ENCODE data around the gene RAVER2.
"Not testable (repeated sequence)": the region's sequence is repeated elsewhere in the genome, so short reads cannot be mapped to it uniquely, and the experiment has no call there.

The RAVER2 gene

GRCh38 chr1:64809309-64809708 is 64.4 kb downstream of the RAVER2 start:
- no peak for TF ChIP-seq CTCF (IDR thresholded peaks at IDR 0.05; ENCODE audit: insufficient read depth, low read depth, low read length, missing control alignments)
- no peak for DNase-seq (ENCODE audit: low read depth)

GRCh38 chr1:64810001-64810400 is 65.1 kb downstream of the RAVER2 start:
- no peak overlapping the region for H3K4me3 ChIP-seq (ENCODE audit: low read length)
- no peak for TF ChIP-seq CTCF (IDR thresholded peaks at IDR 0.05; ENCODE audit: insufficient read depth, low read depth, low read length, missing control alignments)
- DNase-seq (ENCODE audit: low read depth), result no peak

More at GRCh38 chr1:64809309-64809708, 64.4 kb downstream of the RAVER2 start:
- H3K4me3 ChIP-seq (ENCODE audit: low read length), result no peak overlapping the region

- no peak overlapping the region for H3K4me3 ChIP-seq (ENCODE audit: low read length)
- DNase-seq (ENCODE audit: low read depth), result no peak
- TF ChIP-seq CTCF (IDR thresholded peaks at IDR 0.05; ENCODE audit: insufficient read depth, low read depth, low read length, missing control alignments), result no peak
Measured at GRCh38 chr1:64811131-64811530, 66.3 kb downstream of the RAVER2 start.

GRCh38 chr1:64814427-64814826 is 69.6 kb downstream of the RAVER2 start:
- no peak overlapping the region for H3K4me3 ChIP-seq (ENCODE audit: low read length)
- TF ChIP-seq CTCF (IDR thresholded peaks at IDR 0.05; ENCODE audit: insufficient read depth, low read depth, low read length, missing control alignments), result no peak
- DNase-seq (ENCODE audit: low read depth), result no peak

- DNase-seq (ENCODE audit: low read depth); H3K4me3 ChIP-seq (ENCODE audit: low read length): not testable (repeated sequence)
Measured at GRCh38 chr1:64817364-64817763, 72.5 kb downstream of the RAVER2 start.

GRCh38 chr1:64820572-64820971 is 75.7 kb downstream of the RAVER2 start:
- not testable (repeated sequence) for H3K4me3 ChIP-seq (ENCODE audit: low read length); DNase-seq (ENCODE audit: low read depth)

GRCh38 chr1:64822621-64823020 is 77.7 kb downstream of the RAVER2 start:
- no peak for TF ChIP-seq CTCF (IDR thresholded peaks at IDR 0.05; ENCODE audit: insufficient read depth, low read depth, low read length, missing control alignments)
- H3K4me3 ChIP-seq (ENCODE audit: low read length), result no peak overlapping the region
- DNase-seq (ENCODE audit: low read depth), result peak; percentile 62

- TF ChIP-seq CTCF (IDR thresholded peaks at IDR 0.05; ENCODE audit: insufficient read depth, low read depth, low read length, missing control alignments), result peak; percentile 75
- peak; percentile 82 for DNase-seq (ENCODE audit: low read depth)
Measured at GRCh38 chr1:64823691-64824476, 79.0 kb downstream of the RAVER2 start.

More at GRCh38 chr1:64823691-64824476, 79.0 kb downstream of the RAVER2 start:
- H3K4me3 ChIP-seq (ENCODE audit: low read length), result no peak overlapping the region
